ENCODE data around the gene C10orf71.

DNA sequence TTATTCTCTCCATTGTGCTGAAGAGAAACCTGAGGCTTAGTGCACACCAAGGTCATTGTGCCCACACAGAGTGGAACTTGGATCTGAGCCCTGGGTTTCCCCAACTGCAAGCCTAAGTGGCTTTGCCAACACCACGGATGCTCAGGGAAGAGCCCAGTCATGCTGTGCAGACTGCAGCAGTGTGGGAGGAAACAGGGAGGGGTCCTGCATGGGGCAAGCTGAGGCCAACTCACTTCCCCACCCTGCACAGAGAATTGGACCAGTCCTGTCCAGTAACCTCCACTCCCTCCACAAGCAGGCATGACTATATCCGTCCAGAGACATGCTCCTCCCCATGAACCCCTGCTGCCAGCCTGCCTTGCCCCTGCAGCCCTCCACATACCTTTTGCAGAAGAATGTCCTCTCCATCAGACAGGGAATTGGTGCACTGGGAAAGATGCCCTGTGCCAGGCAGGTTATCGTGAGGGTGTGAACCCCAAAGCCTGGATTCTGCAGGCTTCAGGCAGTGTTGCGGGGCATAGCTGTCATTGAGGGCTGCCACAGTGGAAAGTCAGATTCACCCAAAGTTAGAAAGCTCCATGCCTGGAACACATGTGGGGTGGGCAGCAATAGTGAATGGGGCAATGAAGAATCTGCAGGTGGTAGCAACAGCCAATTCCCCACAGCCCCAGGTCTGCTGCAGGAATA is 52.0 kb downstream of the C10orf71 start:
- TF ChIP-seq, protein P1, sequence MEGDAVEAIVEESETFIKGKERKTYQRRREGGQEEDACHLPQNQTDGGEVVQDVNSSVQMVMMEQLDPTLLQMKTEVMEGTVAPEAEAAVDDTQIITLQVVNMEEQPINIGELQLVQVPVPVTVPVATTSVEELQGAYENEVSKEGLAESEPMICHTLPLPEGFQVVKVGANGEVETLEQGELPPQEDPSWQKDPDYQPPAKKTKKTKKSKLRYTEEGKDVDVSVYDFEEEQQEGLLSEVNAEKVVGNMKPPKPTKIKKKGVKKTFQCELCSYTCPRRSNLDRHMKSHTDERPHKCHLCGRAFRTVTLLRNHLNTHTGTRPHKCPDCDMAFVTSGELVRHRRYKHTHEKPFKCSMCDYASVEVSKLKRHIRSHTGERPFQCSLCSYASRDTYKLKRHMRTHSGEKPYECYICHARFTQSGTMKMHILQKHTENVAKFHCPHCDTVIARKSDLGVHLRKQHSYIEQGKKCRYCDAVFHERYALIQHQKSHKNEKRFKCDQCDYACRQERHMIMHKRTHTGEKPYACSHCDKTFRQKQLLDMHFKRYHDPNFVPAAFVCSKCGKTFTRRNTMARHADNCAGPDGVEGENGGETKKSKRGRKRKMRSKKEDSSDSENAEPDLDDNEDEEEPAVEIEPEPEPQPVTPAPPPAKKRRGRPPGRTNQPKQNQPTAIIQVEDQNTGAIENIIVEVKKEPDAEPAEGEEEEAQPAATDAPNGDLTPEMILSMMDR (IDR thresholded peaks at IDR 0.05) = no peak
- TF ChIP-seq EZH2 (IDR thresholded peaks at IDR 0.05; ENCODE audit: borderline replicate concordance, insufficient read depth, low read depth, low read length, poor library complexity, severe bottlenecking) = no peak
